Measurements from ENCODE around the gene C2orf42.
A peak's percentile ranks its signal among the peaks of the same experiment; 100 is the strongest.
"Not testable (repeated sequence)": the region's sequence is repeated elsewhere in the genome, so short reads cannot be mapped to it uniquely, and the experiment has no call there.

The C2orf42 gene

GRCh38 chr2:70131344-70132143 lies 59.3 kb downstream of the C2orf42 start:
- not testable (repeated sequence) for DNase-seq

GRCh38 chr2:70128005-70128404 lies 62.8 kb downstream of the C2orf42 start:
- no peak for DNase-seq

- DNase-seq: no peak
Measured at GRCh38 chr2:70126413-70126812, 64.4 kb downstream of the C2orf42 start.

- no peak for DNase-seq
Measured at GRCh38 chr2:70125498-70125898, 65.3 kb downstream of the C2orf42 start.

GRCh38 chr2:70124983-70125480 lies 65.8 kb downstream of the C2orf42 start:
- peak; percentile 41 for DNase-seq

- DNase-seq: no peak
Measured at GRCh38 chr2:70123829-70124116, 67.0 kb downstream of the C2orf42 start.

GRCh38 chr2:70123051-70123828 lies 67.6 kb downstream of the C2orf42 start:
- peak; percentile 73 for DNase-seq

- no peak for DNase-seq
Measured at GRCh38 chr2:70122470-70122869, 68.3 kb downstream of the C2orf42 start.

GRCh38 chr2:70121627-70122372 lies 69.0 kb downstream of the C2orf42 start:
- DNase-seq: no peak

- no peak for DNase-seq
Measured at GRCh38 chr2:70118798-70119454, 71.9 kb downstream of the C2orf42 start.

- DNase-seq: no peak
Measured at GRCh38 chr2:70116936-70117552, 73.8 kb downstream of the C2orf42 start.

- DNase-seq: no peak
Measured at GRCh38 chr2:70115646-70116442, 75.0 kb downstream of the C2orf42 start.

- no peak for DNase-seq
Measured at GRCh38 chr2:70113359-70114070, 77.3 kb downstream of the C2orf42 start.

GRCh38 chr2:70111752-70112591 lies 78.8 kb downstream of the C2orf42 start:
- peak; percentile 92 for DNase-seq

GRCh38 chr2:70110397-70110796 lies 80.4 kb downstream of the C2orf42 start:
- DNase-seq: not testable (repeated sequence)

- not testable (repeated sequence) for DNase-seq
Measured at GRCh38 chr2:70106138-70106537, 84.7 kb downstream of the C2orf42 start.

- DNase-seq: peak; percentile 83
Measured at GRCh38 chr2:70104231-70105111, 86.3 kb downstream of the C2orf42 start.

- DNase-seq: no peak
Measured at GRCh38 chr2:70103531-70104061, 87.2 kb downstream of the C2orf42 start.

Data from fibroblast of skin of back (primary cell).